Sigmoid colon (tissue), 7 donors: ENCODE data around the gene TTLL12. TPM values are rescaled to one million over a fixed set of nuclear protein-coding genes. Genes with fewer than 3 reads are reported as not detected.

Source experiments
- DNase-seq: peaks from one replicate; pipeline ENCODE4 v3.0.0-alpha.2; 2019
- H3K27ac ChIP-seq, 4 donors: fragments of 200-600 bp; sonication (generic); one replicate each; pipeline ENCODE4 v1.5.1; 2016 to 2019; ENCODE audit warnings: mild to moderate bottlenecking in 1 of 4
- H3K27me3 ChIP-seq, 3 donors: fragments of 200-600 bp; sonication (generic); one replicate each; pipeline ENCODE4 v1.5.1; 2019; ENCODE audit warnings: mild to moderate bottlenecking in 1 of 3
- H3K36me3 ChIP-seq, 4 donors: fragments of 200-600 bp; sonication (generic); one replicate each; pipeline ENCODE4 v1.5.1; 2016 to 2019
- H3K4me1 ChIP-seq, 4 donors: fragments of 200-600 bp; sonication (generic); one replicate each; pipeline ENCODE4 v1.5.1; 2017 to 2019
- H3K4me3 ChIP-seq, 4 donors: fragments of 200-600 bp; sonication (generic); one replicate each; pipeline ENCODE4 v1.5.1; 2017 to 2019; ENCODE audit warnings: mild to moderate bottlenecking in 2 of 4, moderate library complexity in 1 of 4
- H3K9me3 ChIP-seq, 4 donors: fragments of 200-600 bp in 3 of 4; sonication (generic) in 3 of 4; one replicate each; pipeline versions ENCODE4 v1.5.1 to v1.6.1; 2013 to 2019
- CTCF ChIP-seq, 4 experiments: fragments of 450-650 bp in 3 of 4; fragments of 200-600 bp in 1 of 4; IDR thresholded peaks; one replicate each; pipeline ENCODE4 v1.5.1; 2016 to 2019; ENCODE audit warnings: antibody characterized with exemption in 4 of 4, mild to moderate bottlenecking in 3 of 4, moderate library complexity in 2 of 4
- EP300 ChIP-seq, 4 donors: sonication (generic); formaldehyde crosslinking; IDR thresholded peaks; one replicate each; pipeline ENCODE4 v1.6.1; 2017; ENCODE audit warnings: antibody characterized with exemption in 4 of 4
- POLR2A ChIP-seq, 2 donors: fragments of 450-650 bp; IDR thresholded peaks; one replicate each; pipeline ENCODE4 v1.6.1; 2016; ENCODE audit warnings: antibody characterized with exemption in 2 of 2, mild to moderate bottlenecking in 2 of 2, moderate library complexity in 2 of 2
- POLR2AphosphoS5 ChIP-seq, 4 donors: sonication (generic); formaldehyde crosslinking; IDR thresholded peaks; one replicate each; pipeline ENCODE4 v1.6.1; 2017; ENCODE audit warnings: antibody characterized with exemption in 4 of 4
- WGBS, 2 donors: extraction: QIAGEN DNeasy Blood & Tissue Kit; methylation state at CpG; one replicate each; pipeline ENCODE4 v1.1.7; 2013; 5-methylcytosine and 5-hydroxymethylcytosine counted together
- intact Hi-C: fragments of 100-400 bp; cut with DNase I; formaldehyde crosslinking; loops from one replicate; pipeline ENCODE4 v1.15.1; 2023
- polyA plus RNA-seq, 3 donors: library from polyadenylated mRNA; stranded (reverse); fragments of 200-250 nt; gene quantifications; one replicate each; pipeline ENCODE4 v1.2.3, GENCODE V29; 2013
- total RNA-seq, 4 donors: library from RNA; depleted of rRNA; stranded (reverse); fragments of >200 nt; gene quantifications; one replicate each; pipeline ENCODE4 v1.1.0, GENCODE V29; 2016
- donor health status: healthy with polysubstance abuse.
- donor health status: Bipolar disorder and iron deficiency.
- donor health status: healthy.

TTLL12 gene
- total and polyA plus RNA-seq, 7 donors: 13.2 to 127 (median 21.3) TPM

DNA sequence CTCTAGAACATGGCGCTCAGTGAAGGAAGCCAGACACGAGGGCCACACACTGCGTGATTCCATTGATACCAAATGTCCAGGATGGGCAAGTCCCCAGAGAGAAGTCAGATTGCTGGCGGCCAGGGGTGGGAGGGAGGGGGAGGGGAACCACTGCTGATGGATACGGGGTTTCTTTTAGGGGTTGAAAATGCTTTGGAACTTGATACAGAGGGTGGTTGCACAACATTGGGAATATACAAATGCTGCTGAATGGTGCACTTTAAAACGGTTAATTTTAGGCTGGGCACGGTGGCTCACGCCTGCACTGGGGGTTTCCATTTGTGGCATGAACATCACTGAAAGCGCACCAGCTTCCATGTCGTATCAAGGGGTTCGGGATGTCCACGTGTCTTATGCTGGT lies 30.5 kb downstream of the TTLL12 start:
- intact Hi-C loops: no loop called here
- H3K27ac ChIP-seq: no peak overlapping the region
- H3K4me1 ChIP-seq: peaks cover 0 to 19% (median 14%) of the 10 kb centered on the region in 4 donors
- no peaks in the 10 kb centered on the region for H3K9me3 ChIP-seq
- no peak for TF ChIP-seq EP300 (IDR thresholded peaks at IDR 0.05)
- TF ChIP-seq CTCF (IDR thresholded peaks at IDR 0.05): no peak
- no peak for TF ChIP-seq POLR2AphosphoS5 (IDR thresholded peaks at IDR 0.05)
- no peak for TF ChIP-seq POLR2A (IDR thresholded peaks at IDR 0.05)
- 87 to 89% methylated on average over 12 of the region's 12 CpGs for WGBS, 2 donors
- H3K27me3 ChIP-seq: no peaks in the 10 kb centered on the region
- no peak overlapping the region for H3K4me3 ChIP-seq
- H3K36me3 ChIP-seq: peaks cover 0 to 5% (median 0%) of the 10 kb centered on the region in 4 donors
- DNase-seq: no peak

- intact Hi-C loops: no loop called here
These were observed 31.1 kb downstream of the TTLL12 start for GRCh38 chr22:43155789-43156188.

GRCh38 chr22:43154887-43155536 lies 31.9 kb downstream of the TTLL12 start:
- no peaks in the 10 kb centered on the region for H3K36me3 ChIP-seq
- peaks cover 0 to 29% (median 23%) of the 10 kb centered on the region in 4 donors for H3K4me1 ChIP-seq
- TF ChIP-seq POLR2A (IDR thresholded peaks at IDR 0.05) (no peak), CTCF (IDR thresholded peaks at IDR 0.05) (no peak), POLR2AphosphoS5 (IDR thresholded peaks at IDR 0.05) (no peak), EP300 (IDR thresholded peaks at IDR 0.05) (no peak)
- intact Hi-C loops: no loop called here
- no peaks in the 10 kb centered on the region for H3K9me3 ChIP-seq
- 83 to 87% methylated on average over 27 of the region's 27 CpGs for WGBS, 2 donors
- DNase-seq: no peak
- H3K4me3 ChIP-seq: no peak overlapping the region
- no peak overlapping the region for H3K27ac ChIP-seq
- no peaks in the 10 kb centered on the region for H3K27me3 ChIP-seq

More at GRCh38 chr22:43155789-43156188, 31.1 kb downstream of the TTLL12 start:
- peaks cover 0 to under 1% (median 0%) of the 10 kb centered on the region in 4 donors for H3K36me3 ChIP-seq
- no peaks in the 10 kb centered on the region for H3K9me3 ChIP-seq
- no peaks in the 10 kb centered on the region for H3K27me3 ChIP-seq
- no peak for DNase-seq
- H3K4me3 ChIP-seq: no peak overlapping the region
- TF ChIP-seq CTCF (IDR thresholded peaks at IDR 0.05) (no peak), POLR2A (IDR thresholded peaks at IDR 0.05) (no peak), POLR2AphosphoS5 (IDR thresholded peaks at IDR 0.05) (no peak)
- H3K4me1 ChIP-seq: peaks cover 0 to 24% (median 18%) of the 10 kb centered on the region in 4 donors
- no peak overlapping the region for H3K27ac ChIP-seq
- WGBS, 2 donors: 76 to 78% methylated on average over 5 of the region's 5 CpGs

DNA sequence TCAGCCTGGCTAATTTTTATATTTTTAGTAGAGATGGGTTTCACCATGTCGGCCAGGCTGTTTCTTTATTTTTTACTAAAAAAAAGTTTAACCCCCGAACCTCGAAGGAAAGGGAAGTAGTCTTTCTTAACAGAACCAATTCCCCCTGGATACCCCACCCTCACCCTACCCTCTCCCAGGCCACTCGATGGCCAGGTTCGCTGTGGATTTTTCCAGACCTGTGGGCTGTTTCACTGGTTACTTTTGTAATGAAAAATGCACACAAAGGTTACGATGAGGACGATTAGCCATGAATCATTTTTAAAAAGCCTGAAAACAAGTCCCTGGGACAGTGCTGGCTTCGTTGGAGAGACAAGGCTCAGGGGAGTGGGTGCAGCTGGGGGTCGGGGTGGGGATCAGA lies 33.0 kb downstream of the TTLL12 start:
- TF ChIP-seq POLR2AphosphoS5 (IDR thresholded peaks at IDR 0.05): no peak
- no peak for TF ChIP-seq EP300 (IDR thresholded peaks at IDR 0.05)
- no peak for TF ChIP-seq CTCF (IDR thresholded peaks at IDR 0.05)
- no peak for TF ChIP-seq POLR2A (IDR thresholded peaks at IDR 0.05)
- 63 to 74% methylated on average over 9 of the region's 9 CpGs for WGBS, 2 donors
- intact Hi-C loops: loop anchor here (2.0 kb wide), 1 partner anchor 33 kb away; the partner anchor contains the start of gene TTLL12
- H3K4me3 ChIP-seq: no peak overlapping the region
- H3K27me3 ChIP-seq: no peaks in the 10 kb centered on the region
- no peaks in the 10 kb centered on the region for H3K9me3 ChIP-seq
- peaks cover 0 to 29% (median 23%) of the 10 kb centered on the region in 4 donors for H3K4me1 ChIP-seq
- no peaks in the 10 kb centered on the region for H3K36me3 ChIP-seq
- no peak for DNase-seq
- peak overlapping the region in 1 of 4 donors; percentile 37 for H3K27ac ChIP-seq
